Fibroblast of villous mesenchyme (primary cell): ENCODE data around the gene SNTB2. TPM values are rescaled to one million over a fixed set of nuclear protein-coding genes. Genes with fewer than 3 reads are reported as not detected.

ENCODE experiments used
- DNase-seq: peaks from one replicate; pipeline ENCODE4 v3.0.0-alpha.2; 2010; ENCODE audit warnings: low read depth
- H3K4me3 ChIP-seq: 2 replicates; pipeline ENCODE4 v1.5.1; 2011; ENCODE audit warnings: low read depth, mild to moderate bottlenecking, low read length
- total RNA-seq: library from RNA; depleted of rRNA; stranded (reverse); fragments of >200 nt; gene quantifications from 2 replicates; pipeline ENCODE4 v1.2.3, GENCODE V29; 2012
- TF ChIP-seq, protein P1 (sequence below): IDR thresholded peaks from 2 replicates; pipeline ENCODE4 v1.5.1; 2012; ENCODE audit warnings: low read depth, mild to moderate bottlenecking, low read length; ENCODE audit not compliant: insufficient read depth

The SNTB2 gene
- total RNA-seq, 1 donor, result 73.4 TPM

DNA sequence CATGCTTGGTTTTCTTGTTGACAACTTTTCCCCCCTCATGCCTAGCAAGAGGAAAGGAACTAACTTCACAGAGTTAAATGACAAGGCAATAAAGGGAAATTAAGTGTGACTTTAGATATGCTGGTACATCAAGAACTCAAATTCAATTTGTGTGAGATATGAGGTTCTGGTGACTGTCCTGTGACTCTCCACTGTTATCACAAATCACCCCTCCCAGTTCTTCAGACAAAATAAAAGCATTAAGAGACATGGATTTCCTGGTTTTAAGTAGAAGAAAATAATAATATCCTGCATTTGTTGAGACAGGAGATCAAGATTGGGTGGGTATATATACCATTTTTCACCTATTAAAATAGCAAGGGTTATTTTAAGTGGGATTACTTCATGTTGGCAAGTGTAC is 46.2 kb downstream of the SNTB2 start:
- TF ChIP-seq, protein P1, sequence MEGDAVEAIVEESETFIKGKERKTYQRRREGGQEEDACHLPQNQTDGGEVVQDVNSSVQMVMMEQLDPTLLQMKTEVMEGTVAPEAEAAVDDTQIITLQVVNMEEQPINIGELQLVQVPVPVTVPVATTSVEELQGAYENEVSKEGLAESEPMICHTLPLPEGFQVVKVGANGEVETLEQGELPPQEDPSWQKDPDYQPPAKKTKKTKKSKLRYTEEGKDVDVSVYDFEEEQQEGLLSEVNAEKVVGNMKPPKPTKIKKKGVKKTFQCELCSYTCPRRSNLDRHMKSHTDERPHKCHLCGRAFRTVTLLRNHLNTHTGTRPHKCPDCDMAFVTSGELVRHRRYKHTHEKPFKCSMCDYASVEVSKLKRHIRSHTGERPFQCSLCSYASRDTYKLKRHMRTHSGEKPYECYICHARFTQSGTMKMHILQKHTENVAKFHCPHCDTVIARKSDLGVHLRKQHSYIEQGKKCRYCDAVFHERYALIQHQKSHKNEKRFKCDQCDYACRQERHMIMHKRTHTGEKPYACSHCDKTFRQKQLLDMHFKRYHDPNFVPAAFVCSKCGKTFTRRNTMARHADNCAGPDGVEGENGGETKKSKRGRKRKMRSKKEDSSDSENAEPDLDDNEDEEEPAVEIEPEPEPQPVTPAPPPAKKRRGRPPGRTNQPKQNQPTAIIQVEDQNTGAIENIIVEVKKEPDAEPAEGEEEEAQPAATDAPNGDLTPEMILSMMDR, result no peak
- H3K4me3 ChIP-seq, result no peak overlapping the region
- no peak for DNase-seq

DNA sequence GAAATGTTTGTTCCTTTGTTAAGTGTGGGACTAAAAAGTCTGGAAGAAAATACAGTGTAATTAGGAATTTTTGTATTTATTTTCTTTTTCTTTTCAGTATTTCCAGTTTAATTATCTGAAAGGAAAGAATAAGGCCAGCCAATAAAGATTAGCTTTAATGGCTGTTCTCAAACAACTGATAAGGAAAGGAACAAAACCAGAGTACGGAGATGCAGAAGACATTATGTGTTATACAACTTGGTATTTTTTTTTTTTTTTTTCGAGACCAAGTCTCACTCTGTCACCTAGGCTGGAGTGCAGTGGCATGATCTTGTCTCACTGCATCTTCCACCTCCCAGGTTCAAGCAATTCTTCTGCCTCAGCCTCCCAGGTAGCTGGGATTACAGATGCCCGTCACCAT is 47.5 kb downstream of the SNTB2 start:
- TF ChIP-seq, protein P1, result no peak
- DNase-seq, result peak; percentile 38
- H3K4me3 ChIP-seq, result no peak overlapping the region

GRCh38 chr16:69236319-69236718 is 49.4 kb downstream of the SNTB2 start:
- no peak overlapping the region for H3K4me3 ChIP-seq
- DNase-seq, result no peak
- TF ChIP-seq, protein P1, result no peak

DNA sequence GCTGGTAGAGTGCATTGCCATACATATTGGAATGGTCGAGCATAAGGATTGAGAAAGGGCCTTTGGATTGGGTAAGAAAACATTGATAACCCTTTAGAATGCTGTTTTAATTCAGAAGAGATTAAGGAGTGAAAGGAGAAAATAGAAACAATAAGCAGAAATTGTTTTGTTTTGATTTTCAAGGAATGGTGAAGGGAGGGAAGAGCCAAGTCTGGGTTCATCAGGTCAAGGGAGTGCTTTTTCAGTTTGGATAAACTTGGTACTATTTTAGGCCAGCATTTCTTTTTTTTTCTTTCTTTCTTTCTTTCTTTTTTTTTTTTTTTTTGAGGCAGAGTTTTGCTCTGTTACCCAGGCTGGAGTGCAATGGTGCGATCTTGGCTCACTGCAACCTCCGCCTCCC is 50.3 kb downstream of the SNTB2 start:
- no peak for DNase-seq
- no peak overlapping the region for H3K4me3 ChIP-seq
- TF ChIP-seq, protein P1, result no peak

GRCh38 chr16:69239851-69240250 is 52.9 kb downstream of the SNTB2 start:
- DNase-seq, result no peak
- TF ChIP-seq, protein P1, result no peak
- no peak overlapping the region for H3K4me3 ChIP-seq

DNA sequence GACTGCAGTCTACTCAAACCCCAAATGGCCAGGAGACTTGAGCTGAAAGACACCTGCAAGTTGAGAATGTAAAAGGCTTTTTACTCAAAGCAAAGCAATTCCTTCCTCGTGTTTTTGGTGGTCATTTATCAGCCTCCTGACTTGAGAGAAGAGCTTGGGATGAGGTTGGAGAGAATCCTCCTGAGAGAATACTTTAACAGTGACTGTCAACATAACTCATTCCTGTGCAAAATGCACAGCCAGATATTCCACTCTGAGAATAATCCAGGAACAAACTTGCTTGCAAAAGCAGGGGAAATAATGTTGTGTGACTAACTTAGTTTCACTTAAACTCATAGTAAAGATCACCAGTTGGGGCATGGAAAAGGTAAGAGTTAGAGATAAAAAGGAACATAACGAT is 53.4 kb downstream of the SNTB2 start:
- DNase-seq, result peak; percentile 52
- TF ChIP-seq, protein P1, result no peak
- no peak overlapping the region for H3K4me3 ChIP-seq

DNA sequence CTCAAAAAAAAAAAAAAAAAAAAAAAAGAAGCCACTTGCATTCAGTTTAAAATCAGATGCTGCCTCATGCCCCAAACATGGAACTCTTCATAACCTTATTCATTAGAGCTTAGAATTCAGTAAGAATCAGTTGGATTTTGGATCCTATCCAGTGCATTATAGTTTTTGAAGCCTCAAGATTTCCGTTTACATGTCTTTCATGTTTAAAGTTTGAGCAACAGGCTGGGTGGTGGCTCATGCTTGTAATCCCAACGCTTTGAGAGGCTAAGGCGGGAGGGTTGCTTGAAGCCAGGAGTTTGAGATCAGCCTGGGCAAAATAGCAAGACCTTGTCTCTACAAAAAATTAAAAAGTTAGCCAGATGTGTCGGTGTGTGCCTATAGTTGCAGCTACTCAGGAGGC is 55.0 kb downstream of the SNTB2 start:
- no peak for DNase-seq
- TF ChIP-seq, protein P1, result no peak
- no peak overlapping the region for H3K4me3 ChIP-seq
